GDM1 (cell line): ENCODE results near the gene ASCL2.
"Not testable (repeated sequence)": the region's sequence is repeated elsewhere in the genome, so short reads cannot be mapped to it uniquely, and the experiment has no call there.

Experiments
- DNase-seq: peaks from one replicate; lab custom pipeline; 2025; lab: John Stamatoyannopoulos, UW

Gene ASCL2

GRCh38 chr11:2260491-2261364 lies 9.7 kb downstream of the ASCL2 start:
- no peak for DNase-seq

GRCh38 chr11:2259897-2260451 lies 10.4 kb downstream of the ASCL2 start:
- DNase-seq: no peak

- no peak for DNase-seq
Measured at GRCh38 chr11:2259466-2259830, 10.9 kb downstream of the ASCL2 start.

GRCh38 chr11:2258501-2259465 lies 11.6 kb downstream of the ASCL2 start:
- no peak for DNase-seq

- no peak for DNase-seq
Measured at GRCh38 chr11:2256951-2257700, 13.3 kb downstream of the ASCL2 start.

GRCh38 chr11:2256293-2256913 lies 14.0 kb downstream of the ASCL2 start:
- no peak for DNase-seq

GRCh38 chr11:2252018-2252417 lies 18.4 kb downstream of the ASCL2 start:
- no peak for DNase-seq

GRCh38 chr11:2251138-2251537 lies 19.2 kb downstream of the ASCL2 start:
- no peak for DNase-seq

- no peak for DNase-seq
Measured at GRCh38 chr11:2250485-2250884, 19.9 kb downstream of the ASCL2 start.

- DNase-seq: no peak
Measured at GRCh38 chr11:2250041-2250440, 20.3 kb downstream of the ASCL2 start.

- no peak for DNase-seq
Measured at GRCh38 chr11:2249189-2249916, 21.0 kb downstream of the ASCL2 start.

- no peak for DNase-seq
Measured at GRCh38 chr11:2248762-2249161, 21.6 kb downstream of the ASCL2 start.

GRCh38 chr11:2248242-2248641 lies 22.1 kb downstream of the ASCL2 start:
- DNase-seq: no peak

GRCh38 chr11:2247496-2247895 lies 22.9 kb downstream of the ASCL2 start:
- no peak for DNase-seq

- DNase-seq: no peak
Measured at GRCh38 chr11:2240834-2241233, 29.6 kb downstream of the ASCL2 start.

- DNase-seq: no peak
Measured at GRCh38 chr11:2237457-2238238, 32.7 kb downstream of the ASCL2 start.

GRCh38 chr11:2236381-2237134 lies 33.8 kb downstream of the ASCL2 start:
- DNase-seq: not testable (repeated sequence)

GRCh38 chr11:2235588-2236326 lies 34.6 kb downstream of the ASCL2 start:
- no peak for DNase-seq
